HUES48 (cell line): Measurements from ENCODE around the gene SLC24A1.

Source experiments
- H3K27ac ChIP-seq: one replicate; pipeline ENCODE4 v1.7.0; 2013; ENCODE audit warnings: low read depth, low read length, inconsistent platforms
- H3K27me3 ChIP-seq: 2 replicates; pipeline ENCODE4 v1.6.1; 2013; ENCODE audit warnings: mild to moderate bottlenecking, low read length; ENCODE audit not compliant: control insufficient read depth, insufficient read depth
- H3K36me3 ChIP-seq: 2 replicates; pipeline ENCODE4 v1.6.1; 2013; ENCODE audit warnings: low read length; ENCODE audit not compliant: control insufficient read depth, insufficient read depth
- H3K4me1 ChIP-seq: 2 replicates; pipeline ENCODE4 v1.6.1; 2013; ENCODE audit warnings: mild to moderate bottlenecking, low read length; ENCODE audit not compliant: control insufficient read depth, insufficient read depth
- H3K4me3 ChIP-seq: 2 replicates; pipeline ENCODE4 v1.5.1; 2013; ENCODE audit warnings: mild to moderate bottlenecking, low read depth, low read length
- H3K9ac ChIP-seq: 2 replicates; pipeline ENCODE4 v1.6.1; 2013; ENCODE audit warnings: mild to moderate bottlenecking, low read depth, low read length, moderate library complexity
- H3K9me3 ChIP-seq: 2 replicates; pipeline ENCODE4 v1.6.1; 2013; ENCODE audit warnings: low read length; ENCODE audit not compliant: control insufficient read depth, insufficient read depth

Gene SLC24A1

DNA sequence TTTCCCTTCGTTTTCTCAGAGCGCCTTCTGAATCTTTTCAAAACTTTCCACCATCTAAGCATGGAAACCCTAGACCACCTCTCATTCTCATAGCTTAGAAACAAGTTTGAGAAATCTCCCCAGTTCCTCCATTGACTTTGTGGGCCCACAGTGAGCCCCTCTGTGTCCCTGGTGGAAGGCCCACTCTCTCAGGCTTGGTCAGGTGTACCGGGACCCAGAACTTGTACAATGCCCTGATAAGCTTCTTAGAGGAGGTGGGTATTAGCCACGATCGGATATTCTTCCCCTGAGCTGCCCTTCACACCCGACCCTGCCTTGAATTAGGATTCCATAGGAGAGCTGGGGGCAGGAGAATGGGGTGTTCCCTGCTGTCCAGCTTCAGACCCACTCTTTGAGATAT lies at the start of gene SLC24A1:
Gene SLC24A1, plus strand, starts transcription at position 301 of the 400 bp plus-strand sequence. CDS start 2,143 bp downstream, outside the sequence.
- peaks cover 13% of the 10 kb centered on the region for H3K4me1 ChIP-seq
- H3K36me3 ChIP-seq: no peaks in the 10 kb centered on the region
- H3K9me3 ChIP-seq: no peaks in the 10 kb centered on the region
- no peaks in the 10 kb centered on the region for H3K27me3 ChIP-seq
- H3K4me3 ChIP-seq: no peak within 1 kb of the TSS
- H3K9ac ChIP-seq: no peak within 1 kb of the TSS
- H3K27ac ChIP-seq: no peak within 1 kb of the TSS

DNA sequence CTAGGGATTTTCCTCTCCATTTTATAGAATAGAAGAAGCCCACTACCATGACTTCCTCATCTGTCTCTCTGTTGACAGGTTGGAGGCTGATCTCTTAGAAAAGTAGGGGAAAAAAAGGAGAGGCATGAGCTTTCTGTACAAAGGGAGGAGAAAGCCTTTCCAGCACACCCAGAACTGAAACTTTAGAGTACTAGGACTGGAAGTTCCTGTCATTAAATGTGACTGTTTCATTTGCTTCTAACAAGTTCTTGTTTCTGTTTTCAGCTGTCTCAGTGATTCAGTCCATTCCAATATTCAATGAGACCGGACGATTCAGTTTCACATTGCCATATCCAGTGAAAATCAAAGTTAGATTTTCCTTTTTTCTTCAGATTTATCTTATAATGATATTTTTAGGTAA lies 49.8 kb upstream of the SLC24A1 start:
- Histone ChIP-seq H3K9me3 (no peaks in the 10 kb centered on the region), H3K27ac (no peak overlapping the region), H3K9ac (no peak overlapping the region), H3K36me3 (peaks cover 82% of the 10 kb centered on the region), H3K4me3 (no peak overlapping the region), H3K27me3 (no peaks in the 10 kb centered on the region), H3K4me1 (no peaks in the 10 kb centered on the region)

DNA sequence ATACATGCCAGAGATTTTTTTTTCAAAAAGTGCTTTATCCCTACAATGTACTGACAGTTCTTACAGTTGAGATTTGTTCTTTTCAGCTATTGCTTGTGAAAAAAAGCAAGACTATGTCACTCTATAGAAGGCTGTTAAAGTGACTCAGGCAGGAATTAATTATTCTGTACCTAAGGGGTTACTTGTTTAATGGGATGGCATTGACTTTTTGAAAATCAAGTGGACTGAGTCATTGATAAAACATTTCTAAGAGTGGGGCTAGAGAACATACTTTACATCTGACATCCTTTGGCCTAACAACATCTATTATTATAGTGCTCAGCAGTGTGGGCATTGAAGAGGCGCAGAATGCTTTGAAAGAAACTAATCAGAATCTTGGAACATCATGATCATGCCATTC lies 45.1 kb upstream of the SLC24A1 start:
- Histone ChIP-seq H3K9ac (no peak overlapping the region), H3K36me3 (peaks cover 82% of the 10 kb centered on the region), H3K4me1 (no peaks in the 10 kb centered on the region), H3K9me3 (no peaks in the 10 kb centered on the region), H3K27ac (no peak overlapping the region), H3K4me3 (no peak overlapping the region), H3K27me3 (no peaks in the 10 kb centered on the region)

DNA sequence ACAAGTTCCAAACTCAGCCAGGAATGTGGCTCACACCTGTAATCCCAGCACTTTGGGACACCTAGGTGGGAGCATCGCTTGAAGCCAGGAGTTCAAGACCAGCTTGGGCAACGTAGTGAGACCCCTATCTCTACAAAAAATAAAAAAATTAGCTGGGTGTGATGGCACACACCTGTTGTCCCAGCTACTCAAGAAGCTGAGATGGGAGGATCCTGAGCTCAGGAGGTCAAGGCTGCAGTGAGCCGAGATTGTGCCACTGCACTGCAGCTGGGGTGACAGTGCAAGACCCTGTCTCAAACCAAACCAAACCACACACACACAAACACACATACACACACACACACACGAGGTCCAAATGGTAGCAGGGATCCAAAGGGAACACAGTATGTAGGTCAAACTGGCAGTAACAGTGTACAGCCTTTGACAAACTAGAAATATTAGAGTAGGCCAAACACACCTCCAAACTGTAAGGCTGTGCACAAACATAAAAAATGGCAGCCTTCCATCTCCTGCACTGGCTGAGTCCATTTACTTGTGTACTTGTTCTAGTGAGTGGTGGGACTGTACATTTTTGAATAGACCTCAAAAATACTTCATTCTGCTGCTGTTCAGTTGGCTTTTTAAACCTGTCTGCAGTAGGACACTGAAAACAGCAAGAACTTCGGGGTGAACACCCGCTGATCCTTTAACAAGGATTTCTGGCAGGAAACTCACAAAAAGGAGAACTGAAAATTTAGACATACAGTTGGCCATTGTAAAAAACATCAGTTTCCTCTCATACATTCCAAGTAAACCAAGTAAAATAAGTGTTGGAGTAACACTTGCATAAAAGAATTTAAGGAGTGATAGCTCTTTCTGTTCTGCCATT lies 44.4 kb upstream of the SLC24A1 start:
- Histone ChIP-seq H3K9me3 (no peaks in the 10 kb centered on the region), H3K36me3 (peaks cover 82% of the 10 kb centered on the region), H3K4me1 (no peaks in the 10 kb centered on the region), H3K9ac (no peak overlapping the region), H3K27me3 (no peaks in the 10 kb centered on the region), H3K27ac (peak overlapping the region; percentile 1), H3K4me3 (no peak overlapping the region)

DNA sequence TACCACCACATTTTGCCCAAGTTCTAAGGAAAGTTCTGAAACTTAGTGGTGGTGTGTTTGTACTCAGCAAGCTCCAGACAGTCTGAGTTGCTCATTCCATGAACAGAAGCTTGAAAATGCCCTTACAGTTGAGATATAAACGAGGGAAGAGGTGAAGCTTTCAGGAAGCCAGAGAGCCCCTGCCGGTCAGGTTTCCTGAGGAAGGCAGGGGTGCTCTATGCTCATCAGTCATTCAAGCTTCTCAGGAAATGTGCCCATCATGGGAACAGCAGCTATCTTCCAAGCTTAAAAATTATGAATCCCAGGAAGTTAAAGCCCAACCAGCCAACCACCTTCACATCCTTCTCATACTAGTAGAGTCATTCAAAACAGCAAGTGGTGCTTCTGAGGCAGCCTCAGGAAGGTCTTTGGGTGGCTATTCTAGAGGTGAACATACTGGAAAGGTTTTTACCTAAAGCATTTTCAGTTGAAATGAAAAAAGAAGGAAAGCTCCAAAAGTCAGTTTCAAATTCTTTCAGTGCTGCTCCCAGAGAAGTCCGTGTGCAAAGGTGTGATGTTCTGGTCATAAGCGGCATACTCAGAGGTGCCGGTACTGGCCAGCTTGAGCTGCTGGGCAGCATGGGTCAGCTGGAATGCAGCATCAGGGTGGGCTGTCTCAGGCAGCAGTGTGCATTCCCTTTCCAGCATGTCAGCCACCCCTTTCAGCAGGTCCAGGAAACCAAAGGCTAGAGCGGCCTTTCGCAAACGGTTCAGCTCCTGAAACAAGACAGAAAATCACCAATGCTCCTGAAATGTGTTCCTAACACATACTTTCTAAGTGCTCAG lies 42.6 kb upstream of the SLC24A1 start:
- no peaks in the 10 kb centered on the region for H3K27me3 ChIP-seq
- H3K4me3 ChIP-seq: no peak overlapping the region
- no peak overlapping the region for H3K9ac ChIP-seq
- H3K27ac ChIP-seq: peak overlapping the region; percentile 62
- no peaks in the 10 kb centered on the region for H3K9me3 ChIP-seq
- no peaks in the 10 kb centered on the region for H3K4me1 ChIP-seq
- H3K36me3 ChIP-seq: peaks cover 85% of the 10 kb centered on the region

DNA sequence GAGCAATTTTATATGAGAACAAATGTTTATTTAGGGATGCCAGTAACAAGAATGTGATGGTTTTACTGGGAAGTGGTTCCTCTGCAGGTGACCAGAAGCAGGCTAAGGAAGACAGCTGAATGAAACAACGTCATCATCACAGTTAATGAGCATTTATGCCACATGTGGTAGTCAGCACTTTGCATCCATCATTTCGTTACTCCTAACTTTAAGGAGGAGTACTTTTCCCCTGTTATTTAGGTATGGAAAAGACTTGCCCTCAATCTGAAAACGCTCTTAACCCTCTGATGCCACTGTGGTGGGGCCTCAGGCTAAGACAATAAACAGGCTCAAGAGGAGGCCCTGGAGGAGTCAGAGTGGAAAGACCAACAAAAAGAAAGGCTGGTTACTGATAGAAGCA lies 42.0 kb upstream of the SLC24A1 start:
- no peaks in the 10 kb centered on the region for H3K27me3 ChIP-seq
- H3K36me3 ChIP-seq: peaks cover 86% of the 10 kb centered on the region
- no peaks in the 10 kb centered on the region for H3K9me3 ChIP-seq
- peak overlapping the region; percentile 62 for H3K27ac ChIP-seq
- H3K9ac ChIP-seq: no peak overlapping the region
- no peak overlapping the region for H3K4me3 ChIP-seq
- no peaks in the 10 kb centered on the region for H3K4me1 ChIP-seq

DNA sequence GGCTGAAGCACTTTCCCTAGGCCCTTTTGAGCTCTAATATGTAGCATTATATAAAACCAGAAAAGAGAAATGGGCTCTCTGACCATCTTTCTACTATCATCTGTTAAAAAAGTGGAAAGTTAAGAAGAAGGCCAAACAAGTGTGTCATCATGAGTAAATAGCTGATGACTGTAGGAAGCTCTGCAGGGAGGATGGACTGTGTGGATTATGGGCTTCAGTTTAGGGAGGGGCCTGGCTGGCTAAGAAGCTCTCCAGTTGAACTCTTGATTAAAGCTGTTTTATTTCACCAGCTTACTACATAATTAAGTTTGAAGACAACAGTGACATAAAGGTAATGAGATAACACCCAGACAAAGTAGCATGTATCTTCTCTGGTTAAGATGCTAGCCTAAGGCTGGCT lies 41.5 kb upstream of the SLC24A1 start:
- Histone ChIP-seq H3K9ac (no peak overlapping the region), H3K27ac (peak overlapping the region; percentile 62), H3K36me3 (peaks cover 91% of the 10 kb centered on the region), H3K4me3 (no peak overlapping the region), H3K9me3 (no peaks in the 10 kb centered on the region), H3K27me3 (no peaks in the 10 kb centered on the region), H3K4me1 (peaks cover 3% of the 10 kb centered on the region; the same call in 1 of the 2 replicates)

DNA sequence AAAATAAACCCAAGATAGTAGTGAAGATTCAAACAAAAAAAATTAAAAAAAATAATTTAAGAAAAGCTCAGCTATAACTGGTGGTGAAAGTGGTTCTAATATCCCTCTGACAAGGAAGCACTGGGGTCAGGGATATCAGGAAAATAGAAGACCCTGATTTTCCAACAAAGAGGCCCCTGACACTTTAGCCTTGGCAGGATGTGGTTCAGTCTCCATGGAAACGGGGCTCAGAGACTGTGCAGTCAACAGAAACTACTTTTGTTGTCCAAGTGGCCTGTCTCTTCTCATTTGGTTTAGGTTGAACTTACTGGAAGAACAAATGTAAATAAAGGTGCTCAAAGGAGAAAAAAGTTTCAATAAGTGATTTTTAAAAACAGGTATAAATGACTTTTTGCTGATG lies 38.0 kb upstream of the SLC24A1 start:
- Histone ChIP-seq H3K9ac (no peak overlapping the region), H3K9me3 (no peaks in the 10 kb centered on the region), H3K36me3 (peaks cover 92% of the 10 kb centered on the region), H3K4me1 (peaks cover 5% of the 10 kb centered on the region; the same call in 1 of the 2 replicates), H3K27me3 (no peaks in the 10 kb centered on the region), H3K4me3 (no peak overlapping the region), H3K27ac (no peak overlapping the region)

DNA sequence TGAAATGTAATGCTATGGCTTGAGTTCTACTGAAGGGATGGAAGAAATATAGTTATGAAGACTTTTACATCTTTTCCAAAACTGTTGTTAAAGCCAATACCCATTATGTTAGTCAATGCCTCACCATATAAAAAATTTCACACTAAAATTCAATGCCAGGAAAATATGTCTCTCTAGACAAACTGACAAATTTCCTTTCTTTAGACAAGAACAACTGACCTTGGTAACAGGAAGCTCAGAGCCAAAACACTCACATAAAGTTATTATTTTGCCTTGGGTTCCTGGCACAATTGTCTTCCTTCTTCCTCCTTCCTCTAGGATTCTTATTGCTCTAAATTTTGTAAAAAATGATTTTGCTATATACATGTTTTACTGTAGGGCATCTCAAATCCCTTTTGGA lies 37.5 kb upstream of the SLC24A1 start:
- Histone ChIP-seq H3K9me3 (no peaks in the 10 kb centered on the region), H3K4me3 (no peak overlapping the region), H3K27me3 (no peaks in the 10 kb centered on the region), H3K36me3 (peaks cover 92% of the 10 kb centered on the region), H3K4me1 (peaks cover 5% of the 10 kb centered on the region; the same call in 1 of the 2 replicates), H3K27ac (no peak overlapping the region), H3K9ac (no peak overlapping the region)

DNA sequence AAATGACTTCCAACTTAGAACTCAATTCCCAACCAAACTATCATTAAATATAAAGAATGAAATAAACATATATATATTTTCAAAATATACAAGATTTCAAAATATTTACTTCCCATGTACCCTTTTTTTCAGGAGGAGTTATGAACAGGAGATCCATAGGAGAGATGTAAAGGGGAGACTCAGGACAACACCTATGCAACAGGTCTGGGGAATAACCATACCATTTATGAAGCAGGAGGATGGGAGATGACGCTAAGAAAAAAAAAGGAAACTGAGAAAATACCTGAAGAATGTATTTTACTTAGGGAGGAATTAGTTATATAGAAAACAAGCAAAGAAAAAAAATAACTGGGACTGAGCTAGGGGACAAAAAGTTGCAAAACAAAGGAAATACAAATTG lies 34.6 kb upstream of the SLC24A1 start:
- H3K36me3 ChIP-seq: peaks cover 94% of the 10 kb centered on the region
- peaks cover 5% of the 10 kb centered on the region; the same call in 1 of the 2 replicates for H3K4me1 ChIP-seq
- no peak overlapping the region for H3K9ac ChIP-seq
- no peak overlapping the region for H3K4me3 ChIP-seq
- no peaks in the 10 kb centered on the region for H3K27me3 ChIP-seq
- no peaks in the 10 kb centered on the region for H3K9me3 ChIP-seq
- no peak overlapping the region for H3K27ac ChIP-seq

DNA sequence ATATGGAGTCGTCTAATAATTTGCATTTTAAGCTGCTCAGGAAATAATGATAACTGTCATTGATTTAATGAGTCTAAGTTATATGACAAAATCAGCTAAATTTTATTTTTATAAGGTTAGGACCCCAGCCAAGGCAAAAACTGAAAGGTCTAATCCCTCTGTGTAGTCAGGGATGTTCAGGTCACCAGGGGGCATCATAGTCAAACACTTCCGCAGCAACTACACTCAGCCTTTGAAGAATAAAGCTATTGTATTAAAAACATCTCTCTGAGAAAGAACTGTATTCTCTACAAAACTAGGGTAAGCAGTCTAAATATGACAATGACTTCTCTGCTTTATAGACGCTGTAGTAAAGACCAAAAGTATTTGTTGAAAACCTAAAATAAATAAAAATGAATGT lies 25.8 kb upstream of the SLC24A1 start:
- Histone ChIP-seq H3K36me3 (peaks cover 81% of the 10 kb centered on the region), H3K9me3 (no peaks in the 10 kb centered on the region), H3K9ac (no peak overlapping the region), H3K27me3 (no peaks in the 10 kb centered on the region), H3K4me3 (no peak overlapping the region), H3K27ac (no peak overlapping the region), H3K4me1 (no peaks in the 10 kb centered on the region)
